Esophagus (tissue), 2 donors: ENCODE results near the gene LAMA5. TPM values are rescaled to one million over a fixed set of nuclear protein-coding genes. Genes with fewer than 3 reads are reported as not detected.

ENCODE experiments used
- H3K27ac ChIP-seq, 2 donors: one replicate each; pipeline ENCODE4 v1.5.1; 2013; ENCODE audit warnings: low read depth in 2 of 2, mild to moderate bottlenecking in 2 of 2, inconsistent platforms in 1 of 2, low read length in 1 of 2, moderate library complexity in 1 of 2
- H3K27me3 ChIP-seq, 2 donors: one replicate each; pipeline ENCODE4 v1.6.1; 2013; ENCODE audit warnings: low read length in 2 of 2, control low read depth in 1 of 2, mild to moderate bottlenecking in 1 of 2; ENCODE audit not compliant: insufficient read depth in 2 of 2, control insufficient read depth in 1 of 2
- H3K36me3 ChIP-seq, 2 donors: one replicate each; pipeline ENCODE4 v1.6.1; 2013; ENCODE audit warnings: low read length in 1 of 2; ENCODE audit not compliant: control insufficient read depth in 2 of 2, insufficient read depth in 2 of 2
- H3K4me1 ChIP-seq, 2 donors: one replicate each; pipeline ENCODE4 v1.6.1; 2013; ENCODE audit warnings: low read length in 1 of 2; ENCODE audit not compliant: control insufficient read depth in 2 of 2, insufficient read depth in 2 of 2
- H3K4me3 ChIP-seq, 2 donors: one replicate each; pipeline ENCODE4 v1.5.1; 2013; ENCODE audit warnings: low read length in 2 of 2, mild to moderate bottlenecking in 2 of 2, low read depth in 1 of 2, moderate library complexity in 1 of 2
- H3K9me3 ChIP-seq, 2 donors: one replicate each; pipeline ENCODE4 v1.6.1; 2013; ENCODE audit warnings: mild to moderate bottlenecking in 2 of 2, low read depth in 1 of 2, low read length in 1 of 2, moderate library complexity in 1 of 2; ENCODE audit not compliant: control insufficient read depth in 2 of 2, insufficient read depth in 1 of 2
- WGBS, 2 donors: extraction: QIAGEN DNeasy Blood & Tissue Kit; methylation state at CpG; one replicate each; pipeline ENCODE4 v1.1.7; 2013; 5-methylcytosine and 5-hydroxymethylcytosine counted together
- polyA plus RNA-seq, 2 donors: library from polyadenylated mRNA; stranded (reverse); fragments of 200-250 nt; gene quantifications; one replicate each; pipeline ENCODE4 v1.2.3, GENCODE V29; 2013
- donor health status: healthy with polysubstance abuse.
- donor health status: Bipolar disorder and iron deficiency.

LAMA5 gene
- polyA plus RNA-seq, 2 donors, result 79.9 to 329 TPM

GRCh38 chr20:62291251-62292066 is 75.7 kb downstream of the LAMA5 start:
- H3K36me3 ChIP-seq, result peaks cover 7 to 49% of the 10 kb centered on the region in 2 donors
- no peaks in the 10 kb centered on the region for H3K9me3 ChIP-seq
- H3K4me3 ChIP-seq, result no peak overlapping the region
- no peaks in the 10 kb centered on the region for H3K27me3 ChIP-seq
- H3K4me1 ChIP-seq, result peaks cover 0 to 2% of the 10 kb centered on the region in 2 donors
- WGBS, 2 donors, result 95 to 96% methylated on average over 29 of the region's 29 CpGs
- no peak overlapping the region for H3K27ac ChIP-seq

GRCh38 chr20:62289898-62290297 is 77.2 kb downstream of the LAMA5 start:
- H3K4me3 ChIP-seq, result no peak overlapping the region
- H3K36me3 ChIP-seq, result peaks cover 7 to 51% of the 10 kb centered on the region in 2 donors
- H3K27me3 ChIP-seq, result no peaks in the 10 kb centered on the region

DNA sequence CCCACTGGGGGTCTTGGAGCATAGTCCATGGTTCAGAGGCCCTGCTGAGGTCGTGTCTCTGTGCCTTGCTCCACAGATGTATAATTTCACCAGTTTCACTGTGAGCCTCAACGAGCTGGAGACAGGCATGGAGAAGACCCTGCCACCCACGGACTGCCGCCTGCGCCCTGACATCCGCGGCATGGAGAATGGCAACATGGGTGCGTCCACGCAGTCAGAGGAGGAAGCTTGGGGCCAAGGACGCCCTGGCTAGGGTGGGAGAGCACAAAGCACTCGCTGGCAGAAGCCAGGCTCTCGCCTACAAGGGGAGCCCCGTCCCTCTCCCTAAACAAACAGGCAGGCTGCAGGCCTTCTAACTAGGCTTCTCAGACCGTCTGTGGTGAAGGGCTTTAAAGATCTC is 78.0 kb downstream of the LAMA5 start:
- Histone ChIP-seq H3K9me3 (no peaks in the 10 kb centered on the region), H3K4me3 (no peak overlapping the region), H3K27me3 (no peaks in the 10 kb centered on the region), H3K27ac (no peak overlapping the region), H3K36me3 (peaks cover 7 to 49% of the 10 kb centered on the region in 2 donors), H3K4me1 (peaks cover 0 to 2% of the 10 kb centered on the region in 2 donors)
- WGBS, 2 donors, result 81 to 88% methylated on average over 14 of the region's 14 CpGs

More at GRCh38 chr20:62289898-62290297, 77.2 kb downstream of the LAMA5 start:
- WGBS, 2 donors, result 88 to 94% methylated on average over 8 of the region's 8 CpGs
- Histone ChIP-seq H3K4me1 (peaks cover 0 to 2% of the 10 kb centered on the region in 2 donors), H3K27ac (no peak overlapping the region), H3K9me3 (no peaks in the 10 kb centered on the region)

- Histone ChIP-seq H3K27me3 (no peaks in the 10 kb centered on the region), H3K27ac (no peak overlapping the region), H3K9me3 (no peaks in the 10 kb centered on the region), H3K36me3 (peaks cover 7 to 52% of the 10 kb centered on the region in 2 donors), H3K4me1 (peaks cover 0 to 2% of the 10 kb centered on the region in 2 donors), H3K4me3 (no peak overlapping the region)
- WGBS, 2 donors, result 86 to 89% methylated on average over 15 of the region's 15 CpGs
Measured at GRCh38 chr20:62288535-62289105, 78.5 kb downstream of the LAMA5 start.

GRCh38 chr20:62287759-62288534 is 79.2 kb downstream of the LAMA5 start:
- no peaks in the 10 kb centered on the region for H3K9me3 ChIP-seq
- H3K4me3 ChIP-seq, result no peak overlapping the region
- no peaks in the 10 kb centered on the region for H3K27me3 ChIP-seq
- H3K27ac ChIP-seq, result no peak overlapping the region
- WGBS, 2 donors, result 77 to 81% methylated on average over 12 of the region's 12 CpGs
- peaks cover 0 to 2% of the 10 kb centered on the region in 2 donors for H3K4me1 ChIP-seq
- peaks cover 14 to 56% of the 10 kb centered on the region in 2 donors for H3K36me3 ChIP-seq

- Histone ChIP-seq H3K36me3 (peaks cover 20 to 55% of the 10 kb centered on the region in 2 donors), H3K9me3 (no peaks in the 10 kb centered on the region)
- 86 to 87% methylated on average over 6 of the region's 6 CpGs for WGBS, 2 donors
Measured at GRCh38 chr20:62287129-62287528, 80.0 kb downstream of the LAMA5 start.

DNA sequence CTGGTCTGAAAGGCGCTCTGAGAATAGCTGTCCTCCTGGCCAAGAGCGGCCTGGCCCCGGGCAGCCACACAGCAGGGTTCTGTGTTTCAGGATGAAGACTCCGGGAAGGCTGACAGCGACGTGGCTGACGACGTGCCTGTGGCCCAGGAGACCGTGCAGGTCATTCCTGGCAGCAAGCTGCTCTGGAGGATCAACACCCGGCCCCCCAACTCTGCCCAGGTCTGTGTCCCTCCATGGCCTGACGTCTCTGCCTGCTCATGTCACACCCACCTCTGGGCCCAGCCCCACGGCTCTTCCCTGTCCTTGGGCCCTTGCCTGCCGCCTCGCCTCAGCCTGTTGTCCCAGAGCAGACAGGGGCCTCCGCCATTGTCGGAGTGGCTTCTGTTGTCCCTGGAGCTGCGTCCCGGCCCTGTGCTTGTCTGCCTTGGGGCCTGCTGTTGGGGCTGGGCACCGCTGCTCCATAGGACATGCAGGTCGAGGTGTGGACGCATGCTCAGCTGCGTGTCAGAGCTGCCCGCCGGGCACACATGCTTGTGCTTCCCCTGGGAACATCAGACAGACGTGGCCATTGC is 80.5 kb downstream of the LAMA5 start:
- Histone ChIP-seq H3K9me3 (no peaks in the 10 kb centered on the region), H3K27ac (no peak overlapping the region), H3K27me3 (no peaks in the 10 kb centered on the region), H3K36me3 (peaks cover 18 to 56% of the 10 kb centered on the region in 2 donors), H3K4me1 (peaks cover 0 to 2% of the 10 kb centered on the region in 2 donors), H3K4me3 (no peak overlapping the region)
- WGBS, 2 donors, result 88 to 91% methylated on average over 25 of the region's 25 CpGs

More at GRCh38 chr20:62287129-62287528, 80.0 kb downstream of the LAMA5 start:
- Histone ChIP-seq H3K4me3 (no peak overlapping the region), H3K27me3 (no peaks in the 10 kb centered on the region), H3K4me1 (peaks cover 0 to 2% of the 10 kb centered on the region in 2 donors), H3K27ac (no peak overlapping the region)

- Histone ChIP-seq H3K27me3 (no peaks in the 10 kb centered on the region), H3K4me3 (no peak overlapping the region), H3K36me3 (peaks cover 26 to 56% of the 10 kb centered on the region in 2 donors), H3K4me1 (peaks cover 0 to 2% of the 10 kb centered on the region in 2 donors), H3K9me3 (no peaks in the 10 kb centered on the region), H3K27ac (no peak overlapping the region)
- WGBS, 2 donors, result 71 to 72% methylated on average over 23 of the region's 23 CpGs
Measured at GRCh38 chr20:62285722-62286121, 81.4 kb downstream of the LAMA5 start.

DNA sequence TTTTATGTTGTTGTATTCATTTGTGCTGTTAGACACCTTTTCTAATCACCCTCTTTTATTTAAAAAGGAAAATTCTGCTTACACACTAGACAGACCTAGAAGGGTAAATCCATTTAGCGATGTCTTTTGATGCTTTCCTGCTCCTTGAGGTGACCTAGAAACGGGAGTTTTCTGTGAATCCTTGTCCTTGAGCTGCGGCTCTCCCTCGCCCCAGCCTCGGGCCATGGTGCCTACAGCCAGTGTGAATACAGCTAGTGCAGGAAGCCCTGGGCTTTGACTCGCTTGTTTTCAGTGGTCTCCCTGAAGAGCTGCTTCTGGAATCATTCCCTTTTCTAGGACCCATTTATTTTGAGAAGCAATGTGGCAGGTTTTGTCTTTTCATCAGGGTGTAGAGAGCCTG is 82.0 kb downstream of the LAMA5 start:
- no peaks in the 10 kb centered on the region for H3K9me3 ChIP-seq
- H3K4me3 ChIP-seq, result no peak overlapping the region
- peaks cover 0 to 2% of the 10 kb centered on the region in 2 donors for H3K4me1 ChIP-seq
- peaks cover 30 to 61% of the 10 kb centered on the region in 2 donors for H3K36me3 ChIP-seq
- no peak overlapping the region for H3K27ac ChIP-seq
- 76 to 79% methylated on average over 6 of the region's 6 CpGs for WGBS, 2 donors
- no peaks in the 10 kb centered on the region for H3K27me3 ChIP-seq
